Loucy (cell line): ENCODE data around the gene HRH2.

Experiments used
- H2AFZ ChIP-seq: fragments of 200-600 bp; sonication (generic); 2 replicates; pipeline ENCODE4 v1.6.0; 2016; ENCODE audit warnings: antibody characterized with exemption, mild to moderate bottlenecking, low read length, moderate library complexity
- H3F3A ChIP-seq: fragments of 200-600 bp; 2 replicates; pipeline ENCODE4 v1.6.0; 2016; ENCODE audit warnings: antibody characterized with exemption, low read depth, mild to moderate bottlenecking
- H3K27me3 ChIP-seq: fragments of 200-600 bp; sonication (generic); 2 replicates; pipeline ENCODE4 v1.6.1; 2014; ENCODE audit warnings: low read length, mild to moderate bottlenecking; ENCODE audit not compliant: insufficient read depth, poor library complexity, severe bottlenecking
- H3K36me3 ChIP-seq: fragments of 200-600 bp; sonication (generic); 2 replicates; pipeline ENCODE4 v1.6.1; 2016; ENCODE audit warnings: low read length; ENCODE audit not compliant: insufficient read depth
- H3K4me1 ChIP-seq: fragments of 200-600 bp; sonication (generic); 2 replicates; pipeline ENCODE4 v1.5.1; 2014; ENCODE audit warnings: low read length, mild to moderate bottlenecking; ENCODE audit not compliant: insufficient read depth, poor library complexity, severe bottlenecking
- H3K4me2 ChIP-seq: fragments of 200-600 bp; sonication (generic); 2 replicates; pipeline ENCODE4 v1.6.0; 2014; ENCODE audit warnings: antibody characterized with exemption, low read length, low read depth, mild to moderate bottlenecking; ENCODE audit not compliant: poor library complexity, severe bottlenecking
- H3K4me3 ChIP-seq: fragments of 200-600 bp; sonication (generic); 2 replicates; pipeline ENCODE4 v1.5.1; 2014; ENCODE audit warnings: low read length, mild to moderate bottlenecking, mixed read lengths; ENCODE audit not compliant: poor library complexity, severe bottlenecking
- H3K79me2 ChIP-seq: fragments of 200-600 bp; sonication (generic); 2 replicates; pipeline ENCODE4 v1.6.1; 2014; ENCODE audit warnings: low read length; ENCODE audit not compliant: insufficient read depth
- H3K9ac ChIP-seq: fragments of 200-600 bp; sonication (generic); 2 replicates; pipeline ENCODE4 v1.6.0; 2014; ENCODE audit warnings: mild to moderate bottlenecking, low read depth, low read length, moderate library complexity; ENCODE audit not compliant: poor library complexity, severe bottlenecking
- H3K9me2 ChIP-seq: fragments of 200-600 bp; sonication (generic); replicated peaks from 2 replicates; pipeline ENCODE4 v1.6.1; 2016; ENCODE audit warnings: low read depth, low read length, mixed read lengths
- H3K9me3 ChIP-seq: fragments of 200-600 bp; sonication (generic); 2 replicates; pipeline ENCODE4 v1.6.1; 2014; ENCODE audit warnings: mild to moderate bottlenecking, antibody characterized with exemption, low read length, low read depth; ENCODE audit not compliant: insufficient read depth
- H4K20me1 ChIP-seq: fragments of 200-600 bp; sonication (generic); 2 replicates; pipeline ENCODE4 v1.6.0; 2014; ENCODE audit warnings: antibody characterized with exemption, low read length, mild to moderate bottlenecking; ENCODE audit not compliant: insufficient read depth, poor library complexity, severe bottlenecking
- EZH2phosphoT487 ChIP-seq: fragments of 200-600 bp; IDR thresholded peaks from 2 replicates; pipeline ENCODE4 v1.6.1; 2018; ENCODE audit warnings: antibody characterized with exemption, mild to moderate bottlenecking, moderate library complexity, borderline replicate concordance
- TF ChIP-seq, protein P1 (sequence below): fragments of 200-600 bp; sonication (generic); conservative IDR thresholded peaks from 2 replicates; pipeline ENCODE4 v1.5.1; 2014; ENCODE audit warnings: mild to moderate bottlenecking, antibody characterized with exemption, low read length

Gene HRH2

DNA sequence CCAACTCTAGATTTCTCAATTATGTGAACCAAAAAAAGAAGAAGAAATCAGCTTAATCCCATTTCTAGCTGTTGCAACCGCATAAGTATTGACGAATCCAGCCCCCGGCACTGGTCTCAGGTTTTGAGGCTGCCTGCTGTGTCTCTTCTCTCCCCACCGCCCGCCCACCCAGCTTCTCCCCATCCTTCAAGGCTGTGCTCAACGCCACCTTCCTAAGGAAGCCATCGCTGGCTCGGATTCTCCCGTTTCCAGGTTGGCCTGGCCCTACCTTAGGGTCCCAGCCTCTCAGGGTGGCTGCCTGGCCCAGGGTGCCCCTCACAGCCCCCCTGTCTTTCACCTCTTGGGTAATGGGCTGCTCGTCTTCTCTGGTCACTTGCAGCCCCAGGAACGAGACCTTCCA, 77.8 kb downstream of the HRH2 start:
- Histone ChIP-seq H3K4me2 (no peak overlapping the region), H3K79me2 (no peaks in the 10 kb centered on the region), H4K20me1 (no peaks in the 10 kb centered on the region), H3K9me3 (no peaks in the 10 kb centered on the region), H3K4me1 (no peaks in the 10 kb centered on the region), H3K4me3 (no peak overlapping the region), H3K9me2 (no peaks in the 10 kb centered on the region), H3K36me3 (no peaks in the 10 kb centered on the region), H3F3A (no peaks in the 10 kb centered on the region), H3K9ac (no peak overlapping the region), H3K27me3 (no peaks in the 10 kb centered on the region), H2AFZ (no peak overlapping the region)
- no peak for TF ChIP-seq EZH2phosphoT487
- TF ChIP-seq, protein P1, sequence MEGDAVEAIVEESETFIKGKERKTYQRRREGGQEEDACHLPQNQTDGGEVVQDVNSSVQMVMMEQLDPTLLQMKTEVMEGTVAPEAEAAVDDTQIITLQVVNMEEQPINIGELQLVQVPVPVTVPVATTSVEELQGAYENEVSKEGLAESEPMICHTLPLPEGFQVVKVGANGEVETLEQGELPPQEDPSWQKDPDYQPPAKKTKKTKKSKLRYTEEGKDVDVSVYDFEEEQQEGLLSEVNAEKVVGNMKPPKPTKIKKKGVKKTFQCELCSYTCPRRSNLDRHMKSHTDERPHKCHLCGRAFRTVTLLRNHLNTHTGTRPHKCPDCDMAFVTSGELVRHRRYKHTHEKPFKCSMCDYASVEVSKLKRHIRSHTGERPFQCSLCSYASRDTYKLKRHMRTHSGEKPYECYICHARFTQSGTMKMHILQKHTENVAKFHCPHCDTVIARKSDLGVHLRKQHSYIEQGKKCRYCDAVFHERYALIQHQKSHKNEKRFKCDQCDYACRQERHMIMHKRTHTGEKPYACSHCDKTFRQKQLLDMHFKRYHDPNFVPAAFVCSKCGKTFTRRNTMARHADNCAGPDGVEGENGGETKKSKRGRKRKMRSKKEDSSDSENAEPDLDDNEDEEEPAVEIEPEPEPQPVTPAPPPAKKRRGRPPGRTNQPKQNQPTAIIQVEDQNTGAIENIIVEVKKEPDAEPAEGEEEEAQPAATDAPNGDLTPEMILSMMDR: no peak

DNA sequence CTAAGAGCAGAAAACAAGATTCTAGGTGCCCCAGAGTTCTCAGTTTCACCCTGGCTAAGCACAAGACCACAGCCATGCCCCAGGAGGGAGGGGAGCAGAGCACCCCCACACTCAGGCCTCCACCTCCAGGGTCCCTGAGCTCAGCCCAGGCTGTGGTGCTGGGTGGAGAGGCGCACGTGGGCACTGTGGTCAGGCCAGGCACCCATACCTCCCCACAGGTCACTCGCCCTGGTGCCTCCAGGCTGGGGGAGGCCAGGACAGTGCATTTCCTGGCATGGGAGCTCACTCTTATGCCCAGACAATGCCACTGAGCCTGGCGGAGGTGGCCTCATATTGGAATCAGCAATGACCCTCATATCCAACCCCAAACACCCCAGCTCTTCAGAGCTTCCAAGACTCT, 78.8 kb downstream of the HRH2 start:
- Histone ChIP-seq H3K4me3 (no peak overlapping the region), H4K20me1 (no peaks in the 10 kb centered on the region), H3K9me2 (no peaks in the 10 kb centered on the region), H3K36me3 (no peaks in the 10 kb centered on the region), H3F3A (no peaks in the 10 kb centered on the region), H3K79me2 (no peaks in the 10 kb centered on the region), H3K9me3 (no peaks in the 10 kb centered on the region), H3K27me3 (no peaks in the 10 kb centered on the region), H3K4me2 (no peak overlapping the region), H2AFZ (no peak overlapping the region), H3K4me1 (no peaks in the 10 kb centered on the region), H3K9ac (no peak overlapping the region)
- TF ChIP-seq, protein P1: no peak
- no peak for TF ChIP-seq EZH2phosphoT487

DNA sequence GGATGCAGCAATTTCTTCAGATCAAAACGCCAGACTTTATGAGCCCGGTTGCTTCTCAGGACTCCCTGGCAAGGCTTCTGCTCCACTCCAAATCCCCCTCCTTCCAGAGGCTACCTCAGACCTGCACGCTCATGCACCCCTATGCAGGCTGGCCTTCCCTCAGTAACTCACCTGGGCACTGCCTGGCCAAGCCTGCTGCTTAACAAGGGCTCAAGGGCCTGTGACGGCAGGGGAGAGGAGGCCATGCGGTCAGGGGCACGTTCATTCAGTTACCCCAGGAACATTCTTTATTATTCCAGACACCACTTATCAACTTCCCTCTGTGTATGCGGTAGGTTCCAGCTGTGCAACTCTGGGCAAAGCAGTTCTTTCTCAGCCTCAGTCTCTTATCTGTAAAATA, 79.6 kb downstream of the HRH2 start:
- Histone ChIP-seq H3K27me3 (no peaks in the 10 kb centered on the region), H4K20me1 (no peaks in the 10 kb centered on the region), H3K9ac (no peak overlapping the region), H3K4me1 (no peaks in the 10 kb centered on the region), H3K4me3 (no peak overlapping the region), H2AFZ (no peak overlapping the region), H3K79me2 (no peaks in the 10 kb centered on the region), H3K9me3 (no peaks in the 10 kb centered on the region), H3F3A (no peaks in the 10 kb centered on the region), H3K9me2 (no peaks in the 10 kb centered on the region), H3K4me2 (no peak overlapping the region), H3K36me3 (no peaks in the 10 kb centered on the region)
- TF ChIP-seq, protein P1: no peak
- no peak for TF ChIP-seq EZH2phosphoT487
